HepG2 (cell line): ENCODE measurements around the gene EIF2AK2. TPM values are rescaled to one million over a fixed set of nuclear protein-coding genes. Genes with fewer than 3 reads are reported as not detected.

Experiments
- BRF2 ChIP-seq: sonication (generic); formaldehyde crosslinking; IDR thresholded peaks from 2 replicates; pipeline ENCODE4 v1.8.1; 2022; ENCODE audit warnings: mild to moderate bottlenecking, missing genetic modification reagents
- ELF4 ChIP-seq: sonication (generic); formaldehyde crosslinking; IDR thresholded peaks from 2 replicates; pipeline ENCODE4 v1.5.0; 2020; ENCODE audit warnings: missing genetic modification reagents, mild to moderate bottlenecking, moderate library complexity, borderline replicate concordance
- FOXC1 ChIP-seq: sonication (generic); formaldehyde crosslinking; IDR thresholded peaks from 2 replicates; pipeline ENCODE4 v1.8.0; 2022; ENCODE audit warnings: mild to moderate bottlenecking, missing genetic modification reagents, borderline replicate concordance
- FOXO1 ChIP-seq: sonication (generic); formaldehyde crosslinking; IDR thresholded peaks from 2 replicates; pipeline ENCODE4 v1.4.0; 2020; ENCODE audit warnings: missing genetic modification reagents
- GTF2F1 ChIP-seq: fragments of 150-350 bp; IDR thresholded peaks from 2 replicates; pipeline ENCODE4 v1.6.1; 2014; ENCODE audit warnings: low read length
- HOXD1 ChIP-seq: sonication (generic); formaldehyde crosslinking; IDR thresholded peaks from 2 replicates; pipeline ENCODE4 v1.5.0; 2020; ENCODE audit warnings: missing genetic modification reagents
- KAT2B ChIP-seq: fragments of 150-350 bp; IDR thresholded peaks from 2 replicates; pipeline ENCODE4 v1.6.1; 2014; ENCODE audit warnings: low read depth, low read length, borderline replicate concordance
- MAFK ChIP-seq, 2 experiments: IDR thresholded peaks in 1 of 2; conservative IDR thresholded peaks in 1 of 2; 2 replicates each; pipeline ENCODE4 v1.6.1; 2011; ENCODE audit warnings: improper control_type of control experiment in 2 of 2, low read length in 2 of 2
- MYC ChIP-seq: sonication (generic); formaldehyde crosslinking; IDR thresholded peaks from 2 replicates; pipeline ENCODE4 v1.9.0; 2021; ENCODE audit warnings: missing genetic modification reagents, borderline replicate concordance
- NFAT5 ChIP-seq: sonication (generic); formaldehyde crosslinking; IDR thresholded peaks from 2 replicates; pipeline ENCODE4 v1.4.0; 2020; ENCODE audit warnings: missing genetic modification reagents
- PHF5A ChIP-seq: IDR thresholded peaks from one replicate; pipeline ENCODE4 v1.6.1; 2018; ENCODE audit warnings: low read depth, missing genetic modification reagents; ENCODE audit not compliant: unreplicated experiment
- PRPF4 ChIP-seq: fragments of 200-400 bp; formaldehyde crosslinking; IDR thresholded peaks from 2 replicates; pipeline ENCODE4 v1.6.1; 2016; ENCODE audit warnings: low read length, low read depth; ENCODE audit not compliant: poor library complexity, severe bottlenecking
- RELA ChIP-seq: sonication (generic); formaldehyde crosslinking; IDR thresholded peaks from 2 replicates; pipeline ENCODE4 v1.4.0; 2020; ENCODE audit warnings: missing genetic modification reagents
- SNAPC5 ChIP-seq: sonication (generic); formaldehyde crosslinking; IDR thresholded peaks from 2 replicates; pipeline ENCODE4 v1.8.1; 2023; ENCODE audit warnings: mild to moderate bottlenecking, missing genetic modification reagents, borderline replicate concordance
- TFE3 ChIP-seq: IDR thresholded peaks from 2 replicates; pipeline ENCODE4 v1.6.1; 2016
- ZGPAT ChIP-seq: IDR thresholded peaks from 2 replicates; pipeline ENCODE4 v1.6.1; 2016; ENCODE audit warnings: mild to moderate bottlenecking
- polyA plus RNA-seq, 8 experiments: library from polyadenylated mRNA; depleted of rRNA in 3 of 8; stranded (reverse) in 7 of 8; unstranded in 1 of 8; fragments of >200 nt; fragmentation: Illumina TruSeq in 4 of 8; extraction: Trizol in 4 of 8; gene quantifications; 2 replicates each; pipeline versions ENCODE4 v1.2.1 to v1.2.3, GENCODE V29; 2011 to 2016; ENCODE audit warnings: low read depth in 4 of 8, missing spikeins in 1 of 8, mixed read lengths in 1 of 8; ENCODE audit not compliant: insufficient read depth in 1 of 8
- total RNA-seq, 5 experiments: library from RNA; depleted of rRNA; stranded (reverse); fragments of >200 nt; fragmentation: Illumina TruSeq; extraction: Trizol; gene quantifications; 2 replicates each; pipeline ENCODE4 v1.2.3, GENCODE V29; 2016; ENCODE audit warnings: low read depth in 1 of 5

Gene EIF2AK2
- total and polyA plus RNA-seq, 2 of the 13 experiments (the other 11 are each of a cell fraction or from before 2014, with no cell fraction given): 10.2 to 26.1 TPM

- TF ChIP-seq NFAT5 (0 out of 2 replicates have a peak, but pooled peaks have one; percentile 48), HOXD1 (peak; percentile 87), ZGPAT (peak; percentile 81; the same call in 1 of the 2 replicates), GTF2F1 (no peak), RELA (CRISPR knock-in tag) (0 out of 2 replicates have a peak, but pooled peaks have one; percentile 10), MYC (CRISPR knock-in tag) (peak; percentile 86), FOXO1 (CRISPR knock-in tag) (peak; percentile 39), BRF2 (CRISPR knock-in tag) (peak; percentile 74; the same call in 1 of the 2 replicates), FOXC1 (CRISPR knock-in tag) (peak; percentile 97), KAT2B (no peak), MAFK (conservative IDR thresholded peaks at IDR 0.05 in 1 of 2, IDR thresholded peaks at IDR 0.05 in 1 of 2; ENCODE audit: low read length in 2 of 2) (no peak), ELF4 (CRISPR knock-in tag) (peak; percentile 82), PHF5A (CRISPR knock-in tag) (no peak), TFE3 (CRISPR knock-in tag) (peak; percentile 14; the same call in 1 of the 2 replicates), PRPF4 (no peak), SNAPC5 (CRISPR knock-in tag) (0 out of 2 replicates have a peak, but pooled peaks have one; percentile 74)
These were observed 72.6 kb downstream of the EIF2AK2 start, which contains the start of the genes GPATCH11 and HEATR5B (continued) for GRCh38 chr2:37083873-37084794.
